GM12873 (cell line): ENCODE results near the gene MTFR1L.

Experiments
- TF ChIP-seq, protein P1 (sequence below): IDR thresholded peaks from 2 replicates; pipeline ENCODE4 v1.5.1; 2012; ENCODE audit warnings: low read depth, mild to moderate bottlenecking, moderate library complexity, low read length, control low read depth; ENCODE audit not compliant: insufficient read depth; ENCODE audit errors: missing control alignments

MTFR1L gene

DNA sequence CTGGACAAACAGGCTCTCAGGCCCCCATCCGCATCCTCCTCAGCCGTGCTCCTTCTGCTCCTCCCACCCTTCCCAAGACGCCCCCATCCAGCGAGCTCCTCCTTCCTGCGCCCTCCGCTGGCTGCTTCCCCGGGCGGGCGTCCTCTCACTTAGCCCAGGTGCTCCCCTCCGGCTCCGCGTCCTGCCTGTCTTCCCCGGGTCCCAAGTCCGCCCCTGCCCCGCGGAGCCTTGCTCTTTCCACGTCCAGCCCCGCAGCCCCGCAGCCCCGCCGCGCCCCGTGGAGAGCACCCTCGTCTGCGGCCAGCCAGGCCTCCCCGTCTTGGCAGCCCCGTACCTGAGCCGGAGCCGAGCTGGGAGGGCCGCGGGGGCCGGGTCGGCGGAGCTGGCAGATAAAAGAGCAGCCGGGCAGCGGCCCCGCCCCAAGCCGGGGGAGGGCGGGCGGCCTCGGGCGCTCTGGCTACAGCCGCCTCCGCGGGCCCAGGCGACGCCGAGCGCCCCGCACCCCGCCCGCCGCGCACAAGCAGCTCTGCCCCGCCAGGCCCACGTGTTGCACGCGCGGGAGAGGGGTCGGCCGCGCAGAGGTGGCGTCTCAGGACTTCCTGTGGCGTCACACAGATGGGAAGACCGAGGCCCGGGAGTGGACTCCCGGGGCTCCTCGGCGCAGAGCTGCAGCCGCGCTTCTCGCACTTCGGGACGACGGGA is 55.6 kb downstream of the MTFR1L start, which contains the start of gene PAQR7:
Gene PAQR7, minus strand, starts transcription at position 555 of the 702 bp plus-strand sequence. CDS start 11,869 bp downstream, outside the sequence.
- TF ChIP-seq, protein P1, sequence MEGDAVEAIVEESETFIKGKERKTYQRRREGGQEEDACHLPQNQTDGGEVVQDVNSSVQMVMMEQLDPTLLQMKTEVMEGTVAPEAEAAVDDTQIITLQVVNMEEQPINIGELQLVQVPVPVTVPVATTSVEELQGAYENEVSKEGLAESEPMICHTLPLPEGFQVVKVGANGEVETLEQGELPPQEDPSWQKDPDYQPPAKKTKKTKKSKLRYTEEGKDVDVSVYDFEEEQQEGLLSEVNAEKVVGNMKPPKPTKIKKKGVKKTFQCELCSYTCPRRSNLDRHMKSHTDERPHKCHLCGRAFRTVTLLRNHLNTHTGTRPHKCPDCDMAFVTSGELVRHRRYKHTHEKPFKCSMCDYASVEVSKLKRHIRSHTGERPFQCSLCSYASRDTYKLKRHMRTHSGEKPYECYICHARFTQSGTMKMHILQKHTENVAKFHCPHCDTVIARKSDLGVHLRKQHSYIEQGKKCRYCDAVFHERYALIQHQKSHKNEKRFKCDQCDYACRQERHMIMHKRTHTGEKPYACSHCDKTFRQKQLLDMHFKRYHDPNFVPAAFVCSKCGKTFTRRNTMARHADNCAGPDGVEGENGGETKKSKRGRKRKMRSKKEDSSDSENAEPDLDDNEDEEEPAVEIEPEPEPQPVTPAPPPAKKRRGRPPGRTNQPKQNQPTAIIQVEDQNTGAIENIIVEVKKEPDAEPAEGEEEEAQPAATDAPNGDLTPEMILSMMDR, result peak; percentile 6

DNA sequence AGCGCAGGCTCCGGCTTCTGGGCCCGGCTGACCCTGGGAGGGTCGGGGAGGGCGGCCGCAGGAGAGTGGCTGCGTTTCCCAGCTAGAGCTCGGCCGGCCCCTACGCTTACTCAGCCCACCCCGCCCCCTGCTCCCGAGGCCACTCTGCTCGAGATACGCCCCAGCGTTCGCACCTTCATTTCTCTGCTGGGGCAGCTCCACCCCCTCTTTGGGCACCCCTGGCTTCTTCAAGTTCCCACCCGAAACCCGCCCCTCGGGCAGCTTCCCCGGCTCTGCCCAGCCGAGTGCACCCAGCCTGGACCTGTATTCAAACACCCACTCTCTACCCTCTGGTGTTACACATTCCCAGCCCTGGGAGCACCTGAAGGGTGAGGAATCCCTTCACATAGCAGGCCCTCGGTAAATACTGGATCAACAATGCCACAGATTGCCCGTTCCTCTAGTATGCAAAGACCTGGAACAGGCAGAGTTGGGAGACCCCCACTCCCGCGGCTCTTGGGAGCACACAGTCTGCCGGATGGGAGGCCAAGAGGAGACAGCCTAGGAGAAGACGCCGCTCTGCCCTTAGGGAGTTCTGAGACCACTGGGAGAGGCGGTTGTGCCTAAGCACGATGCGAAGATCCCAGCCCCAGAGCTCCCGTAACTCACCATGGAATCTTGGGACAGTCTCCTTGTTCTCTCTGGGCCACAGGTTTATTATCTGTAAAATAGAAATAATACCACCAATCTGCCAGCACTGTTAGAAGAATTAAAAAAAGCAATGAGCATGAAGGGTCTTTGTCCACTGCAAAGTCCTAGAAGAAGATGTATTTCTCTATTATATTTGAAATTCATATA is 56.3 kb downstream of the MTFR1L start:
- TF ChIP-seq, protein P1, result no peak

- TF ChIP-seq, protein P1, result no peak
Measured at GRCh38 chr1:25876693-25877077, 56.9 kb downstream of the MTFR1L start.

DNA sequence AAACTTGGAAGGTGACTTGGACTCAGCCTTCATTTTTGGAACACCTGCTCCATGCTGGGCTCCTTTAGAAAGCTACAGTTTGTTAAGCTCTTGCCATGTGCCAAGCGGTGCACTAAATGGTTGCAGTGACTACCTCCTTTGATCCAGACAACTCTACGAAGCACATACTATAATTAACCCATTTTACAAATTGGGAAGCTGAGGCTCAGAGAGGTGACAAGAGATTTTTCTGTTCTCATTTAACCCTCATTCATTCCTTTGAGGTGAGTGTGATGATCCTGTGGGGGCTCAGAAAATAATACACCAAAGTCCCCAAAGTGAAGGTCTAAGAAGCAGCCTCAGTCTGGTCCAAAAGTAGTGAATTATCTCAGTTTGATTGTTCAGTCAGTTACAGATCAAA is 57.4 kb downstream of the MTFR1L start:
- TF ChIP-seq, protein P1, result no peak

GRCh38 chr1:25878690-25879089 is 58.9 kb downstream of the MTFR1L start:
- TF ChIP-seq, protein P1, result no peak

DNA sequence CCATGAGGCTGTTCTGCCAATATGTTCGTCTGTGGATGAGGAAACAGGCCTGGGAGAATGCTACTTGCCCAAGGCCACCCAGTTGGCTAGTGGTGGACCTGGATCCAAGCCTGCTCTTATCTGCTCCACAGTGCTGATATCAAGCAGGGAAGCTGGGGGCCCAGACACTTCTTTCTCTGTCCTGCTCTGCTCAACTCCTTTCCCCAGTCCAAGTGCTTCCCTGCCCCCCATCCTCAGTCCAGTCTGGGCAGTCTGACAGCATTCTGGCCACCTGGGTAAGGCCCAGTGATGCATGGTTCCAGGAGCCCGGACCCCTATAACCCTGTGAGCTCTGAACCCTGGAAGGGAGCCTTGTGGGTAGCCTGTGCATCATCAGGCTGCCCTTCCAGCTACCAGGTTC is 59.9 kb downstream of the MTFR1L start:
- TF ChIP-seq, protein P1, result no peak

- TF ChIP-seq, protein P1, result no peak
Measured at GRCh38 chr1:25880518-25880917, 60.8 kb downstream of the MTFR1L start.
